K562 (cell line): ENCODE data around the gene HAT1. TPM values are rescaled to one million over a fixed set of nuclear protein-coding genes. Genes with fewer than 3 reads are reported as not detected.

Source experiments
- ATF7 ChIP-seq: fragments of 450-650 bp; IDR thresholded peaks from 2 replicates; pipeline ENCODE4 v1.7.1; 2014; ENCODE audit warnings: mild to moderate bottlenecking, moderate library complexity
- BRF1 ChIP-seq: IDR thresholded peaks from 3 replicates; pipeline ENCODE4 v1.6.1; 2011; ENCODE audit warnings: borderline replicate concordance, mild to moderate bottlenecking; ENCODE audit not compliant: insufficient read length; ENCODE audit errors: extremely low read depth
- DMBX1 ChIP-seq: fragments of 250-450 bp; sonication (Bioruptor Pico); IDR thresholded peaks from 2 replicates; pipeline ENCODE4 v1.8.0; 2022; ENCODE audit warnings: inconsistent platforms, mild to moderate bottlenecking, moderate library complexity, borderline replicate concordance
- ELF2 ChIP-seq: fragments of 250-450 bp; sonication (Bioruptor Pico); IDR thresholded peaks from 2 replicates; pipeline ENCODE4 v1.5.0; 2021; ENCODE audit warnings: mild to moderate bottlenecking
- ETS2 ChIP-seq: IDR thresholded peaks from 2 replicates; pipeline ENCODE4 v1.6.1; 2016; ENCODE audit warnings: borderline replicate concordance, missing genetic modification characterization, mild to moderate bottlenecking, moderate library complexity, missing compliant biosample characterization; ENCODE audit not compliant: poor library complexity, severe bottlenecking
- GABPB1 ChIP-seq: sonication (generic); formaldehyde crosslinking; IDR thresholded peaks from 2 replicates; pipeline ENCODE4 v1.8.0; 2022; ENCODE audit warnings: mild to moderate bottlenecking, missing genetic modification reagents
- HDAC1 ChIP-seq, 2 experiments: fragments of 450-650 bp; IDR thresholded peaks; 2 replicates each; pipeline ENCODE4 v1.6.1; 2016 to 2017; ENCODE audit warnings: inconsistent platforms in 1 of 2, mild to moderate bottlenecking in 1 of 2, moderate library complexity in 1 of 2
- JUN ChIP-seq, 2 experiments: sonication (generic) in 1 of 2; formaldehyde crosslinking in 1 of 2; IDR thresholded peaks; 2 replicates each; pipeline versions ENCODE4 v1.6.1 to v1.8.0; 2012 to 2022; ENCODE audit warnings: borderline replicate concordance in 2 of 2, mild to moderate bottlenecking in 2 of 2, improper control_type of control experiment in 1 of 2, low read depth in 1 of 2, low read length in 1 of 2, missing genetic modification reagents in 1 of 2
- JUND ChIP-seq, 2 experiments: IDR thresholded peaks; 2 replicates in 1 of 2; 3 replicates in 1 of 2; pipeline ENCODE4 v1.6.1; 2011; ENCODE audit warnings: borderline replicate concordance in 2 of 2, low read depth in 2 of 2, low read length in 2 of 2, improper control_type of control experiment in 1 of 2, missing biosample characterization in 1 of 2, missing genetic modification characterization in 1 of 2, missing genetic modification reagents in 1 of 2
- MCM7 ChIP-seq, 2 experiments: fragments of 450-650 bp; IDR thresholded peaks; 2 replicates each; pipeline ENCODE4 v1.6.1; 2016 to 2018
- PHB ChIP-seq: fragments of 250-450 bp; sonication (Bioruptor Pico); IDR thresholded peaks from 2 replicates; pipeline ENCODE4 v1.5.0; 2021
- SIN3A ChIP-seq, 2 experiments: fragments of 150-350 bp in 1 of 2; IDR thresholded peaks; 2 replicates each; pipeline ENCODE4 v1.6.1; 2011 to 2016; ENCODE audit warnings: borderline replicate concordance in 2 of 2, low read depth in 2 of 2, low read length in 2 of 2, mild to moderate bottlenecking in 2 of 2, moderate library complexity in 2 of 2; ENCODE audit not compliant: control insufficient read depth in 1 of 2
- SMARCA5 ChIP-seq: fragments of 450-650 bp; IDR thresholded peaks from 2 replicates; pipeline ENCODE4 v1.6.1; 2016
- ZFP1 ChIP-seq: fragments of 450-650 bp; formaldehyde crosslinking; IDR thresholded peaks from 2 replicates; pipeline ENCODE4 v1.4.0; 2020; ENCODE audit warnings: mild to moderate bottlenecking, mixed read lengths
- ZNF24 ChIP-seq: fragments of 450-650 bp; IDR thresholded peaks from 2 replicates; pipeline ENCODE4 v1.6.1; 2016
- ZNF316 ChIP-seq: fragments of 450-650 bp; IDR thresholded peaks from 2 replicates; pipeline ENCODE4 v1.6.1; 2016
- ZNF398 ChIP-seq: fragments of 250-450 bp; sonication (Bioruptor Pico); IDR thresholded peaks from 2 replicates; pipeline ENCODE4 v1.8.0; 2021; ENCODE audit warnings: moderate library complexity, mild to moderate bottlenecking, inconsistent platforms
- ZNF507 ChIP-seq: conservative IDR thresholded peaks from 2 replicates; pipeline ENCODE4 v1.6.1; 2017; ENCODE audit warnings: missing genetic modification characterization, missing compliant biosample characterization
- polyA plus RNA-seq, 8 experiments: library from polyadenylated mRNA; depleted of rRNA in 4 of 8; stranded (reverse) in 5 of 8; unstranded in 3 of 8; fragments of >200 nt; fragmentation: Nextera tagmentation in 2 of 8; fragmentation: Illumina TruSeq in 1 of 8; extraction: Ambion mirVana in 2 of 8; extraction: Trizol in 1 of 8; gene quantifications; 2 replicates each; pipeline versions ENCODE4 v1.2.1 to v1.2.3, GENCODE V29; 2011 to 2014; ENCODE audit warnings: inconsistent platforms in 1 of 8, missing spikeins in 1 of 8
- total RNA-seq, 7 experiments: library from RNA; depleted of rRNA in 6 of 7; stranded (reverse); fragments of >200 nt in 6 of 7; fragmentation: Illumina TruSeq in 2 of 7; extraction: Trizol in 2 of 7; gene quantifications; 2 replicates each; pipeline versions ENCODE4 v1.2.1 to v1.2.3, GENCODE V29; 2011 to 2021; ENCODE audit warnings: low replicate concordance in 1 of 7
- TF ChIP-seq, protein P1 (sequence below): fragments of 450-650 bp; IDR thresholded peaks from 2 replicates; pipeline ENCODE4 v1.6.1; 2017; ENCODE audit warnings: mild to moderate bottlenecking, moderate library complexity
- TF ChIP-seq, protein P2 (sequence below): sonication (generic); formaldehyde crosslinking; IDR thresholded peaks from 2 replicates; pipeline ENCODE4 v1.8.0; 2023; ENCODE audit warnings: mild to moderate bottlenecking, missing genetic modification reagents
- TF ChIP-seq, protein P3 (sequence below): fragments of 250-450 bp; sonication (Bioruptor Pico); IDR thresholded peaks from 2 replicates; pipeline ENCODE4 v1.4.0; 2020

Gene HAT1
- total and polyA plus RNA-seq, 9 of the 15 experiments (the other 6 are each of a cell fraction or from before 2014, with no cell fraction given): 125 to 384 (median 244) TPM

GRCh38 chr2:171999604-172000469 is 77.6 kb downstream of the HAT1 start, which contains the start of gene METAP1D (continued):
- peak; percentile 91; the same call in 1 of the 2 replicates for TF ChIP-seq JUN (IDR thresholded peaks at IDR 0.05; ENCODE audit: borderline replicate concordance, low read depth, low read length)
- no peak; the same call in 1 of the 2 replicates for TF ChIP-seq JUN (CRISPR knock-in tag; IDR thresholded peaks at IDR 0.05; ENCODE audit: borderline replicate concordance)
- no peak for TF ChIP-seq BRF1
- TF ChIP-seq, protein P1, sequence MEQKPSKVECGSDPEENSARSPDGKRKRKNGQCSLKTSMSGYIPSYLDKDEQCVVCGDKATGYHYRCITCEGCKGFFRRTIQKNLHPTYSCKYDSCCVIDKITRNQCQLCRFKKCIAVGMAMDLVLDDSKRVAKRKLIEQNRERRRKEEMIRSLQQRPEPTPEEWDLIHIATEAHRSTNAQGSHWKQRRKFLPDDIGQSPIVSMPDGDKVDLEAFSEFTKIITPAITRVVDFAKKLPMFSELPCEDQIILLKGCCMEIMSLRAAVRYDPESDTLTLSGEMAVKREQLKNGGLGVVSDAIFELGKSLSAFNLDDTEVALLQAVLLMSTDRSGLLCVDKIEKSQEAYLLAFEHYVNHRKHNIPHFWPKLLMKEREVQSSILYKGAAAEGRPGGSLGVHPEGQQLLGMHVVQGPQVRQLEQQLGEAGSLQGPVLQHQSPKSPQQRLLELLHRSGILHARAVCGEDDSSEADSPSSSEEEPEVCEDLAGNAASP: no peak
- peak; percentile 100 for TF ChIP-seq HDAC1 (IDR thresholded peaks at IDR 0.05)
- TF ChIP-seq JUND (IDR thresholded peaks at IDR 0.05; ENCODE audit: borderline replicate concordance, low read depth, low read length): peak; percentile 50
- peak; percentile 46; the same call in 2 of the 3 replicates for TF ChIP-seq JUND (tag; IDR thresholded peaks at IDR 0.05; ENCODE audit: borderline replicate concordance, low read depth, low read length)
- TF ChIP-seq ZNF24: peak; percentile 51; the same call in 1 of the 2 replicates
- TF ChIP-seq, protein P2, sequence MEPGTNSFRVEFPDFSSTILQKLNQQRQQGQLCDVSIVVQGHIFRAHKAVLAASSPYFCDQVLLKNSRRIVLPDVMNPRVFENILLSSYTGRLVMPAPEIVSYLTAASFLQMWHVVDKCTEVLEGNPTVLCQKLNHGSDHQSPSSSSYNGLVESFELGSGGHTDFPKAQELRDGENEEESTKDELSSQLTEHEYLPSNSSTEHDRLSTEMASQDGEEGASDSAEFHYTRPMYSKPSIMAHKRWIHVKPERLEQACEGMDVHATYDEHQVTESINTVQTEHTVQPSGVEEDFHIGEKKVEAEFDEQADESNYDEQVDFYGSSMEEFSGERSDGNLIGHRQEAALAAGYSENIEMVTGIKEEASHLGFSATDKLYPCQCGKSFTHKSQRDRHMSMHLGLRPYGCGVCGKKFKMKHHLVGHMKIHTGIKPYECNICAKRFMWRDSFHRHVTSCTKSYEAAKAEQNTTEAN: peak; percentile 83
- TF ChIP-seq ETS2 (tag): no peak
- TF ChIP-seq ATF7: peak; percentile 95
- TF ChIP-seq, protein P3, sequence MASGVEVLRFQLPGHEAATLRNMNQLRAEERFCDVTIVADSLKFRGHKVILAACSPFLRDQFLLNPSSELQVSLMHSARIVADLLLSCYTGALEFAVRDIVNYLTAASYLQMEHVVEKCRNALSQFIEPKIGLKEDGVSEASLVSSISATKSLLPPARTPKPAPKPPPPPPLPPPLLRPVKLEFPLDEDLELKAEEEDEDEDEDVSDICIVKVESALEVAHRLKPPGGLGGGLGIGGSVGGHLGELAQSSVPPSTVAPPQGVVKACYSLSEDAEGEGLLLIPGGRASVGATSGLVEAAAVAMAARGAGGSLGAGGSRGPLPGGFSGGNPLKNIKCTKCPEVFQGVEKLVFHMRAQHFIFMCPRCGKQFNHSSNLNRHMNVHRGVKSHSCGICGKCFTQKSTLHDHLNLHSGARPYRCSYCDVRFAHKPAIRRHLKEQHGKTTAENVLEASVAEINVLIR (CRISPR knock-in tag): no peak
- no peak for TF ChIP-seq ZFP1 (CRISPR knock-in tag)
- TF ChIP-seq SMARCA5: 0 out of 2 replicates have a peak, but pooled peaks have one; percentile 19
- peak; percentile 53; the same call in 1 of the 2 replicates for TF ChIP-seq ELF2
- no peak for TF ChIP-seq ZNF398 (CRISPR knock-in tag)
- peak; percentile 38; the same call in 1 of the 2 replicates for TF ChIP-seq ZNF316
- TF ChIP-seq MCM7 (IDR thresholded peaks at IDR 0.05): peak in 1 of 2 experiments; percentile 76; a peak in 1 of 4 replicates
- TF ChIP-seq PHB (CRISPR knock-in tag): no peak; the same call in 1 of the 2 replicates
- peak; percentile 11; the same call in 1 of the 2 replicates for TF ChIP-seq DMBX1 (CRISPR knock-in tag)
- no peak for TF ChIP-seq ZNF507 (tag)
- TF ChIP-seq SIN3A (IDR thresholded peaks at IDR 0.05; ENCODE audit: borderline replicate concordance in 2 of 2, control insufficient read depth in 1 of 2, low read depth in 2 of 2, low read length in 2 of 2): peak; percentile 98 to 99
- peak; percentile 80 for TF ChIP-seq GABPB1 (CRISPR knock-in tag)
